HepG2 (cell line): Measurements from ENCODE around the gene FANCD2OS. TPM values are rescaled to one million over a fixed set of nuclear protein-coding genes. Genes with fewer than 3 reads are reported as not detected.
A peak's percentile ranks its signal among the peaks of the same experiment; 100 is the strongest.

Experiments used
- BRD4 ChIP-seq: sonication (generic); formaldehyde crosslinking; IDR thresholded peaks from 2 replicates; pipeline ENCODE4 v1.4.0; 2020; ENCODE audit warnings: missing genetic modification reagents
- CCAR2 ChIP-seq: fragments of 200-400 bp; formaldehyde crosslinking; optimal IDR thresholded peaks from 2 replicates; pipeline ENCODE3; 2018; ENCODE audit warnings: low read depth, mild to moderate bottlenecking, low read length, moderate library complexity
- FOSL1 ChIP-seq: sonication (generic); formaldehyde crosslinking; IDR thresholded peaks from 2 replicates; pipeline ENCODE4 v1.9.0; 2021; ENCODE audit warnings: missing genetic modification reagents, borderline replicate concordance
- HNRNPK ChIP-seq: fragments of 200-400 bp; formaldehyde crosslinking; IDR thresholded peaks from 2 replicates; pipeline ENCODE4 v1.6.1; 2018; ENCODE audit warnings: low read length, low read depth, moderate library complexity, mild to moderate bottlenecking; ENCODE audit not compliant: poor library complexity, severe bottlenecking
- KLF12 ChIP-seq: sonication (generic); formaldehyde crosslinking; IDR thresholded peaks from 2 replicates; pipeline ENCODE4 v1.4.0; 2020; ENCODE audit warnings: missing genetic modification reagents, borderline replicate concordance
- MED8 ChIP-seq: sonication (generic); formaldehyde crosslinking; IDR thresholded peaks from 2 replicates; pipeline ENCODE4 v1.8.1; 2023; ENCODE audit warnings: mild to moderate bottlenecking, missing genetic modification reagents; ENCODE audit not compliant: insufficient replicate concordance
- MTF1 ChIP-seq: sonication (generic); formaldehyde crosslinking; IDR thresholded peaks from 2 replicates; pipeline ENCODE4 v1.5.0; 2020; ENCODE audit warnings: missing genetic modification reagents
- PHF8 ChIP-seq: sonication (generic); formaldehyde crosslinking; IDR thresholded peaks from 2 replicates; pipeline ENCODE4 v1.5.0; 2020; ENCODE audit warnings: missing genetic modification reagents
- PRMT3 ChIP-seq: sonication (generic); formaldehyde crosslinking; IDR thresholded peaks from 2 replicates; pipeline ENCODE4 v1.8.1; 2022; ENCODE audit warnings: low read depth, mild to moderate bottlenecking, moderate library complexity, missing genetic modification reagents, borderline replicate concordance
- RAD51 ChIP-seq: fragments of 450-650 bp; IDR thresholded peaks from 2 replicates; pipeline ENCODE4 v1.6.1; 2016; ENCODE audit warnings: borderline replicate concordance
- SAP130 ChIP-seq: IDR thresholded peaks from 2 replicates; pipeline ENCODE4 v1.6.1; 2016; ENCODE audit warnings: low read depth
- TBP ChIP-seq: sonication (generic); formaldehyde crosslinking; IDR thresholded peaks from 2 replicates; pipeline ENCODE4 v1.5.0; 2020; ENCODE audit warnings: missing genetic modification reagents
- ZNF570 ChIP-seq: sonication (generic); formaldehyde crosslinking; IDR thresholded peaks from 2 replicates; pipeline ENCODE4 v1.4.0; 2020; ENCODE audit warnings: mild to moderate bottlenecking, missing genetic modification reagents, borderline replicate concordance
- ZNF607 ChIP-seq: sonication (generic); formaldehyde crosslinking; IDR thresholded peaks from 2 replicates; pipeline ENCODE4 v1.5.1; 2020; ENCODE audit warnings: missing genetic modification reagents, mild to moderate bottlenecking, borderline replicate concordance
- ZNF737 ChIP-seq: sonication (generic); formaldehyde crosslinking; IDR thresholded peaks from 2 replicates; pipeline ENCODE4 v1.5.0; 2020; ENCODE audit warnings: missing genetic modification reagents, mild to moderate bottlenecking, borderline replicate concordance
- ZNF775 ChIP-seq: sonication (generic); formaldehyde crosslinking; IDR thresholded peaks from 2 replicates; pipeline ENCODE4 v1.4.0; 2020; ENCODE audit warnings: missing genetic modification reagents, mild to moderate bottlenecking, moderate library complexity, borderline replicate concordance
- ZNF878 ChIP-seq: sonication (generic); formaldehyde crosslinking; IDR thresholded peaks from 2 replicates; pipeline ENCODE4 v1.8.1; 2023; ENCODE audit warnings: mild to moderate bottlenecking, missing genetic modification reagents, moderate library complexity
- ZSCAN31 ChIP-seq: sonication (generic); formaldehyde crosslinking; IDR thresholded peaks from 2 replicates; pipeline ENCODE4 v1.5.0; 2020; ENCODE audit warnings: low read depth, mild to moderate bottlenecking, missing genetic modification reagents
- polyA plus RNA-seq, 8 experiments: library from polyadenylated mRNA; depleted of rRNA in 3 of 8; stranded (reverse) in 7 of 8; unstranded in 1 of 8; fragments of >200 nt; fragmentation: Illumina TruSeq in 4 of 8; extraction: Trizol in 4 of 8; gene quantifications; 2 replicates each; pipeline versions ENCODE4 v1.2.1 to v1.2.3, GENCODE V29; 2011 to 2016; ENCODE audit warnings: low read depth in 4 of 8, missing spikeins in 1 of 8, mixed read lengths in 1 of 8; ENCODE audit not compliant: insufficient read depth in 1 of 8
- total RNA-seq, 5 experiments: library from RNA; depleted of rRNA; stranded (reverse); fragments of >200 nt; fragmentation: Illumina TruSeq; extraction: Trizol; gene quantifications; 2 replicates each; pipeline ENCODE4 v1.2.3, GENCODE V29; 2016; ENCODE audit warnings: low read depth in 1 of 5
- TF ChIP-seq, protein P1 (sequence below): sonication (generic); formaldehyde crosslinking; IDR thresholded peaks from 2 replicates; pipeline ENCODE4 v1.5.1; 2020; ENCODE audit warnings: mild to moderate bottlenecking, missing genetic modification reagents, moderate library complexity
- TF ChIP-seq, protein P2 (sequence below): sonication (generic); formaldehyde crosslinking; IDR thresholded peaks from 2 replicates; pipeline ENCODE4 v1.4.0; 2020; ENCODE audit warnings: missing genetic modification reagents, low read depth, mild to moderate bottlenecking, borderline replicate concordance
- TF ChIP-seq, protein P3 (sequence below): sonication (generic); formaldehyde crosslinking; IDR thresholded peaks from 2 replicates; pipeline ENCODE4 v1.4.0; 2020; ENCODE audit warnings: missing genetic modification reagents

Gene FANCD2OS
- total and polyA plus RNA-seq, 2 of the 13 experiments (the other 11 are each of a cell fraction or from before 2014, with no cell fraction given): not detected

DNA sequence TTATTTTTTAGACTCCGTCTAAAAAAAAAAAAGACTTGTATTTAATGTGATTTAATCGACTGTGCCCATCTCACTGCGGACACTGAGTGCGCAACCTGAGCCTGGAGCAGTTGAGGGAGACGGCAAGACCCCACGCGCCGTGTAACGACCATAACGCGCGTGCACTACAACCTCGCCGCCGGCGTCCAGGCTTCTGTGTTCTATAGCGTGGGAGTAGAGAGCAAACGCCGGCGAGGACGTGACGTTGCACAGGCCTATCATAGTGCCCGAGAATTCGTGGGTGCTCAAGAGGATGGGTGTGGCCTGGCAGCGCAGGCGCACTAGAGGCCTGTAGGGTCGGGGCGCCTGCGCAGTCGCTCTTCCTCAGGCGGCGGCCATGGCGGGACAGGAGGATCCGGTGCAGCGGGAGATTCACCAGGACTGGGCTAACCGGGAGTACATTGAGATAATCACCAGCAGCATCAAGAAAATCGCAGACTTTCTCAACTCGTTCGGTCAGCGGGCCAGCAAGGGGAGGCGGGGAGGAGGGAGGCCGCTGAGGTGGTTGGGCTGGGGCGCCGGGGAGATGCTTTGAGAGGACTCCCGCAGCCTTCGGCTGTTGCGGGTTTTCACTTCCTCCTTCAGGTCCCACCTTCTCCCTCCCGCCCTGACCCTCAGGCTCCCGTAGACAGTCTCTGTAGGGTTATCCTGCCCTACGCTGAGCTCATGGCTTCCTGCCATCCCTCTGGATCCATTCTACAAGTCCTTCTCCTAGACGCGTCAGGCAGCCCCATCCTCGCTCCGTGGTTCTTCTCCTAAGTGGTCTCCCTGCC, 7.5 kb upstream of the FANCD2OS start, which contains the start of gene BRK1 (continued):
- TF ChIP-seq, protein P1, sequence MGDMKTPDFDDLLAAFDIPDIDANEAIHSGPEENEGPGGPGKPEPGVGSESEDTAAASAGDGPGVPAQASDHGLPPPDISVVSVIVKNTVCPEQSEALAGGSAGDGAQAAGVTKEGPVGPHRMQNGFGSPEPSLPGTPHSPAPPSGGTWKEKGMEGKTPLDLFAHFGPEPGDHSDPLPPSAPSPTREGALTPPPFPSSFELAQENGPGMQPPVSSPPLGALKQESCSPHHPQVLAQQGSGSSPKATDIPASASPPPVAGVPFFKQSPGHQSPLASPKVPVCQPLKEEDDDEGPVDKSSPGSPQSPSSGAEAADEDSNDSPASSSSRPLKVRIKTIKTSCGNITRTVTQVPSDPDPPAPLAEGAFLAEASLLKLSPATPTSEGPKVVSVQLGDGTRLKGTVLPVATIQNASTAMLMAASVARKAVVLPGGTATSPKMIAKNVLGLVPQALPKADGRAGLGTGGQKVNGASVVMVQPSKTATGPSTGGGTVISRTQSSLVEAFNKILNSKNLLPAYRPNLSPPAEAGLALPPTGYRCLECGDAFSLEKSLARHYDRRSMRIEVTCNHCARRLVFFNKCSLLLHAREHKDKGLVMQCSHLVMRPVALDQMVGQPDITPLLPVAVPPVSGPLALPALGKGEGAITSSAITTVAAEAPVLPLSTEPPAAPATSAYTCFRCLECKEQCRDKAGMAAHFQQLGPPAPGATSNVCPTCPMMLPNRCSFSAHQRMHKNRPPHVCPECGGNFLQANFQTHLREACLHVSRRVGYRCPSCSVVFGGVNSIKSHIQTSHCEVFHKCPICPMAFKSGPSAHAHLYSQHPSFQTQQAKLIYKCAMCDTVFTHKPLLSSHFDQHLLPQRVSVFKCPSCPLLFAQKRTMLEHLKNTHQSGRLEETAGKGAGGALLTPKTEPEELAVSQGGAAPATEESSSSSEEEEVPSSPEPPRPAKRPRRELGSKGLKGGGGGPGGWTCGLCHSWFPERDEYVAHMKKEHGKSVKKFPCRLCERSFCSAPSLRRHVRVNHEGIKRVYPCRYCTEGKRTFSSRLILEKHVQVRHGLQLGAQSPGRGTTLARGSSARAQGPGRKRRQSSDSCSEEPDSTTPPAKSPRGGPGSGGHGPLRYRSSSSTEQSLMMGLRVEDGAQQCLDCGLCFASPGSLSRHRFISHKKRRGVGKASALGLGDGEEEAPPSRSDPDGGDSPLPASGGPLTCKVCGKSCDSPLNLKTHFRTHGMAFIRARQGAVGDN (CRISPR knock-in tag): peak; percentile 92
- peak; percentile 34; the same call in 1 of the 2 replicates for TF ChIP-seq ZNF775 (CRISPR knock-in tag)
- TF ChIP-seq SAP130 (CRISPR knock-in tag): peak; percentile 94
- TF ChIP-seq BRD4 (CRISPR knock-in tag): peak; percentile 96
- TF ChIP-seq, protein P2, sequence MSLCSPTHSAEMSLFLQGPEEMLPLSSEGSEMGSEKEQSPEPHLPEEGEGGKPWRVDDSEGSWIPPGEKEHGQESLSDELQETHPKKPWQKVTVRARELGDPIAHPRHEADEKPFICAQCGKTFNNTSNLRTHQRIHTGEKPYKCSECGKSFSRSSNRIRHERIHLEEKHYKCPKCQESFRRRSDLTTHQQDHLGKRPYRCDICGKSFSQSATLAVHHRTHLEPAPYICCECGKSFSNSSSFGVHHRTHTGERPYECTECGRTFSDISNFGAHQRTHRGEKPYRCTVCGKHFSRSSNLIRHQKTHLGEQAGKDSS (CRISPR knock-in tag): peak; percentile 47; the same call in 1 of the 2 replicates
- TF ChIP-seq ZNF570 (CRISPR knock-in tag): no peak
- TF ChIP-seq ZSCAN31: peak; percentile 52
- no peak for TF ChIP-seq CCAR2
- TF ChIP-seq FOSL1 (CRISPR knock-in tag): no peak
- TF ChIP-seq MED8: no peak
- TF ChIP-seq, protein P3, sequence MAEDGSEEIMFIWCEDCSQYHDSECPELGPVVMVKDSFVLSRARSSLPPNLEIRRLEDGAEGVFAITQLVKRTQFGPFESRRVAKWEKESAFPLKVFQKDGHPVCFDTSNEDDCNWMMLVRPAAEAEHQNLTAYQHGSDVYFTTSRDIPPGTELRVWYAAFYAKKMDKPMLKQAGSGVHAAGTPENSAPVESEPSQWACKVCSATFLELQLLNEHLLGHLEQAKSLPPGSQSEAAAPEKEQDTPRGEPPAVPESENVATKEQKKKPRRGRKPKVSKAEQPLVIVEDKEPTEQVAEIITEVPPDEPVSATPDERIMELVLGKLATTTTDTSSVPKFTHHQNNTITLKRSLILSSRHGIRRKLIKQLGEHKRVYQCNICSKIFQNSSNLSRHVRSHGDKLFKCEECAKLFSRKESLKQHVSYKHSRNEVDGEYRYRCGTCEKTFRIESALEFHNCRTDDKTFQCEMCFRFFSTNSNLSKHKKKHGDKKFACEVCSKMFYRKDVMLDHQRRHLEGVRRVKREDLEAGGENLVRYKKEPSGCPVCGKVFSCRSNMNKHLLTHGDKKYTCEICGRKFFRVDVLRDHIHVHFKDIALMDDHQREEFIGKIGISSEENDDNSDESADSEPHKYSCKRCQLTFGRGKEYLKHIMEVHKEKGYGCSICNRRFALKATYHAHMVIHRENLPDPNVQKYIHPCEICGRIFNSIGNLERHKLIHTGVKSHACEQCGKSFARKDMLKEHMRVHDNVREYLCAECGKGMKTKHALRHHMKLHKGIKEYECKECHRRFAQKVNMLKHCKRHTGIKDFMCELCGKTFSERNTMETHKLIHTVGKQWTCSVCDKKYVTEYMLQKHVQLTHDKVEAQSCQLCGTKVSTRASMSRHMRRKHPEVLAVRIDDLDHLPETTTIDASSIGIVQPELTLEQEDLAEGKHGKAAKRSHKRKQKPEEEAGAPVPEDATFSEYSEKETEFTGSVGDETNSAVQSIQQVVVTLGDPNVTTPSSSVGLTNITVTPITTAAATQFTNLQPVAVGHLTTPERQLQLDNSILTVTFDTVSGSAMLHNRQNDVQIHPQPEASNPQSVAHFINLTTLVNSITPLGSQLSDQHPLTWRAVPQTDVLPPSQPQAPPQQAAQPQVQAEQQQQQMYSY: peak; percentile 49; the same call in 1 of the 2 replicates
- no peak for TF ChIP-seq MTF1
- TF ChIP-seq HNRNPK: no peak
- TF ChIP-seq ZNF878 (CRISPR knock-in tag): no peak
- no peak for TF ChIP-seq ZNF737 (CRISPR knock-in tag)
- peak; percentile 82 for TF ChIP-seq PHF8 (CRISPR knock-in tag)
- peak; percentile 92 for TF ChIP-seq KLF12
- TF ChIP-seq RAD51: no peak
- TF ChIP-seq PRMT3 (CRISPR knock-in tag): no peak
- TF ChIP-seq TBP: no peak
- peak; percentile 77; the same call in 1 of the 2 replicates for TF ChIP-seq ZNF607
